ENCODE data around the gene CLN6.
"Not testable (repeated sequence)": the region's sequence is repeated elsewhere in the genome, so short reads cannot be mapped to it uniquely, and the experiment has no call there.

CLN6 gene

DNA sequence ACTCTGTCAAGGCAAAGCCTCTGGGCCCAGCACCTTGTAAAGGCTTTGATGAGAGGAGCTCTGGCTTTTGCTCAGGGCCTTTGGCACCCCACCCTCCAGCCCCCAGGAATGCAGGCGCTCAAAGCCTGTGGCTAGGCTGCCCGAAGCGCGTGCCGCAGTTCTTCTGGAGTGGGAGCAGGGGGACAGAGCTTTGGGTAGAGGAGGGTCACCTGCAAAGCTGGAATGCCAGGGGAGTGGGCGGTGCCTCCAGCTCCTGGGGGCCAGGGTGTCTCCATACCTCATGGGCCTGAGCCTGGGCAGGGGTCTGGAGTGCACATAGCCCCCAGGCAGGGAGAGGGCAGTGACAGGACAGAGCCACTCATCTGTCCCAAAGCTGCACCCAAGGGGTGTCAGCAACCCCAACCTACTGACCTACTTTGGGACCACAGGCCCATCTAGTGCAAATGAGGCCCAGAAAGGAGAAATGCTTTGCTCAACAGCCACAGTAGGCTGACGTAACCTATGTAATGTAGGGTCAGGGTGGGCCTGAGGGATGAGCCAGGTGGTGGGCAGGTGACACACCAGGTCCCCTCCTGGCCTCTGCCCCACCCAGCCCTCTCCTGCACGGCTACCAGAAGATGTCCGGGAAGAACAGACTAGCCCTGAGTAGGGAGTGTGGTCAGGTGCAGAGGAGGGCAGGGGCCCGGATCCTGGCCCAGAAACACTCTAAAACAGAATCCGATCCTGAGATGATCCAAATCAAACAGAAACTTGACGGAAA, 22.2 kb downstream of the CLN6 start:
- no peak for DNase-seq (ENCODE audit: low read depth in 2 of 2)

DNA sequence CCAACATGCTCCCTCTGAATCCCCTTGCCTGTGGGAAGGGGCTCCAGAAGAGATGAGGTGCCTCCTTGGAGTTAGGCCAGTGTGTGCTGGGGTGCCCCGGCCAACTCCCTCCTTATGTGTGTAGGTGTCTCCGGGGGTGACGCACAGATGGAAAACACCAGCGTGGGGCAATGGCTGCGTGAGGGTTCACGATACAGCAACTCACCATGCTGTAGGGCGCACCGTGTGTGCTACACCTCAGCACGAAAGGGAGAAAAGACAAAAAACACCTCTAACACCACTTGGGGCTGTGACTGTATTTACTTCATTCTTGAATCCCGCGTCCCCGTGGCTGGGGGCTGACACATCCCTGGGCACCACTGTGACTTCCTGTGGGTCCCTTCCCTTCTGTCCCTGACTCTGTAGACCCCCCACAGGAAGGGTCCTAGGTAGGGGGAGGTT, 22.8 kb downstream of the CLN6 start:
- DNase-seq (ENCODE audit: low read depth in 2 of 2), result no peak

DNA sequence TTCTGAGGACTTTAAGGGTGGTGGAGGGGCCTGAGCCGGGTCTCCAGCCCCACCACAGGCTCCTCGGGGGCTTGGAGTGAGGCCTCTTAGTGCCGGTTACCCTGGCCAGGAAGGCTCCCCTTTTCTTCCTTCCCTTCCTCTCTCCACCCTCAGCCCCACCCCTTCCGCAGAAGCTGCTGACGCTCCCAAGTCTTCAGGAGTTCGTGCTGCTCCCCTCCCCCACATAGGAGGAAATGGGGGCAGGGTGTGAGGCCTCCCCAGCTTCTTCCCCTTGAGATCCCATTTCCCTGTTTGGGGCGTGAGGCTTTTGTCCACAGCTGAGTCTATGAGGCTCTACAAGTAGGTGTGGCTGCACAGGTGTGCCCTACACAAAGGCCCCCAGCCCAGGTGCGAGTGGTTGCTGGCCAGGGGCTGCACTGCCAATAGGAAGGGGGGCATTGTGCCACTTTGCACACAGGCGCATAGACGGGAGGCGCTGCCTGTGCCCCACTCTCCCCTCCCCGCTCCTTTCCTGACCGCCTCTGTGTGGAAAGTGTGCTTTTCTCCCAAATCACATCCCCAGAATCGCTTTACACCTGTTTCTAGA, 23.5 kb downstream of the CLN6 start:
- DNase-seq (ENCODE audit: low read depth in 2 of 2), result no peak

DNA sequence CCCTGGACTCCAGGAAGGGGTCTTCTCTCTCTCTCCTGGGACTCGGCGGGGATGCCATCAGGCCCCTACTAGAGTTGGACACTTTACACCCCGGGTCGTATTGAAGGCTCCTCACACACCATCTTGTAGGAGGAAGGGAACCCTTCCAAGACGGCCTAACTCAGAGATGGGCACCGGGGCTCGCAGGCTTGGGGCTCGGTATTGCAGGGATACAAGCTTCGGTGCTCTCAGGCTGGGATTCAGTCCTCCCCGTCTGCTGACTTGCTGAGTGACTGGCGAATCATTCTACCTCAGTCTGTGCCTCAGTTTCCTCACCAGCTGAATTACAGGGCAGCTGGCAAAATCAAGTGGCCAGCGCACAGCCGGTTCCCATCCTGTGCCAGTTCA, 24.0 kb downstream of the CLN6 start:
- no peak for DNase-seq (ENCODE audit: low read depth in 2 of 2)

DNA sequence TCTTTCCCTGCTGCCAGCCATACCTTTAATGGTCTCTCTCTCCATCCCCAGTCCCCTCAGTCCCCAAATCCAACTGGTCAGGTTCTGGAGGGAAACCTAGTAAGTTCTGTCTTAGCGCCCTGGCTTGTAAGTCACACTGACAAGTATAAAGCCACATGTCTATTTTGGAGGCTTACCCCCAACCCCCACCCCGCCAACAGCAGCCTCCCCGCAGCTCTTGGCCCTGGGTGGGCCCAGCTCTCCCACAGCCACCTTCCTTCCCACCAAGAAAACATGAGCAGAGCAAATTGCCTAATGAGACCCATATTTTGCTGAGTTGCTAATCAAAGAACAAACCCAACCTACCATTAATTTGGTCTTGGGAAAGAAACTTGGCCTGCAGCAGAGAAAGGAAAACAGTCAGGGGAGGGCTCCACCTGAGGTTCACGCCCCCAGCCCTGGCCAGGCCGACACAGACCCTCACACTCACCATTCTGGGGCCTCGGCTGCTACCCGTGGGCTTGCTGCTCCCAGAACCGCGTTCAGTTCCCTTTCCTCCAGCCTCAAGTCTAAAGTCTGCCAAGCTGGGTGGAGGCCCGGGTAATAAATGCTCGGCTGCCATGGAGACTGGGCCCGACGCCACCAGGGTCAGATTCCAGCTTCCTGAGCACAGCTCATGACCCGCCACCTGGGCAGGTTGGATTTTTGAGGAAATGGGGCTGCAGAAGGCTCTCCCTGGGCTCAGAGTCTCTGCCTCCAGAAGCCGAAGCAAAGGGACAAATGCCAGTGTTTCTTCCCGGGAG, 24.6 kb downstream of the CLN6 start, which contains the start of gene CALML4:
TSS of gene CALML4 (minus strand) at position 557 of the 782 bp plus-strand sequence. CDS start at position 472, 85 bp downstream.
- no peak for DNase-seq (ENCODE audit: low read depth in 2 of 2)

DNA sequence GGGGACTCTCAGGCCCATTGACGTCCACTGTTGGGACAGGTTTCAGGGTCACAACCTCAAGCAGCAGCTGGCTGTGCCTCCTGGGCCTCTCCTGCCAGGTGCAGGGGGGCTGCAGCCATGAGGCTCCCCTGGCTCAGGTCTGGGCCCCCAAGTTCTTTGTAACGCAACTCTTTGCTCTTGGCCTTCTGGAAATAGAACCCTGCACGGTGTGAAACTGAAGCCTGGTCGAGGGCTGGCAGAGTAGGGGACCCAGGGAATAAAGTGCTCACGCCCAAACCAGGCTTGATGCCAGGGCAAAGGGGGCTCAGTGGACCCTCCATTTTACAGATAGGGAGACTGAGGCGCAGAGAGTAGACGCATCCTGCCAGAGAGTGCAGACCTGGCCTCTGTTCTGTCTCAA, 25.2 kb downstream of the CLN6 start:
- DNase-seq (ENCODE audit: low read depth in 2 of 2), result no peak

DNA sequence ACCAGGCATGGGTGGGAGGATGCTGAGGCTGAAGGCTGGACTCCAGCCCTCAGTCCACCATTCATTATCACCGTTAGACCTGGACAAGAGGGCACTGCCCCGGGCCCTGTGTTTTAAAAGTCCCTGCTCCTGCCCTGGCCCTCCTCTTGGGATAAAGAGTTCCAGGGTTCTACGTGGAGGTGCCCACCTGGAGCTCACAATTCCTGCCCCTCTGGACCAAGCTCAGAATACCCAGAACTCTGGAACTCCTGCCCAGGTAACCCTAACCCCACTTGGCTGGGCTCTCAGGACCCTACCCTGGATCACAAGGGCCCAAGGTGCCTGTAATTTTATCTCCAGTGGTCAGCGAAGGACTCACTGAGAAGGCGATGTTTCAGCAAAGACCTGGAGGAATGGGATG, 25.6 kb downstream of the CLN6 start:
- no peak for DNase-seq (ENCODE audit: low read depth in 2 of 2)

DNA sequence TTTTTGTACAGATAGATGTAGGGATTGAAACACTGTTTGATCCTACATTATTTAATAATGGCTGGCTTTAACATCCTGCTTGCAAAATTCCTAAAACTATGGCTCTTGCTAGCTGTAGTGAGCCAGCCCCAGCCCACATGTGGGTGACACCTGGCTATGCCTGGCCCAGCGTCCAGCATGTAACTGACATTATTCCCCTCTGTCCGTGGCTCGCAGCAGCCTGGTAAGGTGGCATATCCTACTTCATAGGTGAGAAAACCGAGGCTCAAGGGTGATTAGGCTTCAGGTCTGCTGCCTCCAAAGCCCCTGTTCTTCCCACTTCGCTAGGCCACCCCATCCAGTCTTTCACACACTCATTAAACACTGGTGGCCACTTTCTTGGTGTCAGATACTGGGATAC, 26.0 kb downstream of the CLN6 start:
- no peak for DNase-seq (ENCODE audit: low read depth in 2 of 2)

DNA sequence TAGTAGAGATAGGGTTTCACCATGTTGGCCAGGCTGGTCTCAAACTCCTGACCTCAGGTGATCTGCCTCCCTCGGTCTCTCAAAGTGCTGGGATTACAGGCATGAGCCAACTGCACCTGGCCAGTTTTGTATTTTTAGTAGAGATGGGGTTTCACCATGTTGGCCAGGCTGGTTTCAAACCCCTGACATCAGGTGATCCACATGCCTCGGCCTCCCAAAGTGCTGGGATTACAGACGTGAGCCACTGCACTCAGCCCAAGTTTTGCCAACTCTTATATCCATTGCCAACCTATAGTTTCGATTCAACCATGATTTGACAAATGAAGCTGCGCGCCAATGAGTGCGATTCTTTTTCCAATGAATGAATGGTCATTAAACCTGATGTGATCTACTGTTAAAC, 26.5 kb downstream of the CLN6 start:
- DNase-seq (ENCODE audit: low read depth in 2 of 2), result not testable (repeated sequence)

DNA sequence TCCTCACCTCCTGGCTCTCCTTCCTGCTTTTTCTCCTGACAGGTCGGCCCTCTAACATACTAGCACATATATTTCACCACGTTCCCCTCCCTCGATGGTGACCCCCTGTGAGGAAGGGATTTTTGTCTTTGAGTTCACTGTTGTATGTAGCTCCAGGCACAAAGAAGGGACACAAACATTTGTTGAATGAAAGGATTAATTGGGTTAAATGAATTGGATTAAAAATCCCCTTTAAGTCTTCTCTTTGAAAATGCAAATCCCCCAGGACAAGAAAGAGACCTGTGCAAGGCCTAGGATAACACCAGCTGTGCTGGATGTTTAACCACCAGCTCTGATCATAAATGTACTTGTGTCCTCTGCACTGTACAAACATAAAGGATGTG, 27.7 kb downstream of the CLN6 start:
- no peak for DNase-seq (ENCODE audit: low read depth in 2 of 2)

DNA sequence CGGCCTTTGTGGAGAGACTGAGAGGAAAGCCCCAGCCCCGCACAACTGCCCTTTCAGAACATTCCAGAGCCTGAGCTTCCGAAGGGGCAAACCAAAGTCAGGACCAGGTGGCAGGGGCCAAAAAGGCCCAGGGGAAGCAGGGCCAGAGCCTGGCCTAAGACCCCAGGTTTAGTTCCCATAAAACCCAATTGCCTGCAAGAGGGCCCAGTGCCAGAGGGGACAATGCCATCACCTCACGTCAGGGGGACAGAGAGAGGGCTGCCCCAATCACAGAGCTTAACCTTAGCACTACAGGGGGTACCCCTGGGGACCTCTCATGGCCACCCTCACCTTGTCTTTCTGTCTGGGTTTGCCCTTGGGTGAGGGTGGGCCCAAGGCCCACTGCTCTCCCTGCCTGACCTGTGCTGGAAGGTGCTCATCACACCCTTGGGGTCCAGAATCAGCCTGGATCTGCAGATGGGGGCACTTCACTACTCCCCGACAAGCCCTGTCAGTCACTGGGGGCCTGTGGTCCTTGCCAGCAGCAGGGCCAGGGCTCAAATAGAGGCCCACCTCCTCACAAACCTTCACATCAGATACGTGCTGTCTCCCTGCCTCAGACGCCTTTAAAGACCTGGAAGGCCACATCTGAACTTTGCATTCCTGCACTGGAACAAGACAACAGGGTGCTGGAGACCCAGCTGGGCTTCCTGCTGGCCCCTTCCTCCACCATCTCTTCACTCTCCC, 28.2 kb downstream of the CLN6 start:
- no peak for DNase-seq (ENCODE audit: low read depth in 2 of 2)

DNA sequence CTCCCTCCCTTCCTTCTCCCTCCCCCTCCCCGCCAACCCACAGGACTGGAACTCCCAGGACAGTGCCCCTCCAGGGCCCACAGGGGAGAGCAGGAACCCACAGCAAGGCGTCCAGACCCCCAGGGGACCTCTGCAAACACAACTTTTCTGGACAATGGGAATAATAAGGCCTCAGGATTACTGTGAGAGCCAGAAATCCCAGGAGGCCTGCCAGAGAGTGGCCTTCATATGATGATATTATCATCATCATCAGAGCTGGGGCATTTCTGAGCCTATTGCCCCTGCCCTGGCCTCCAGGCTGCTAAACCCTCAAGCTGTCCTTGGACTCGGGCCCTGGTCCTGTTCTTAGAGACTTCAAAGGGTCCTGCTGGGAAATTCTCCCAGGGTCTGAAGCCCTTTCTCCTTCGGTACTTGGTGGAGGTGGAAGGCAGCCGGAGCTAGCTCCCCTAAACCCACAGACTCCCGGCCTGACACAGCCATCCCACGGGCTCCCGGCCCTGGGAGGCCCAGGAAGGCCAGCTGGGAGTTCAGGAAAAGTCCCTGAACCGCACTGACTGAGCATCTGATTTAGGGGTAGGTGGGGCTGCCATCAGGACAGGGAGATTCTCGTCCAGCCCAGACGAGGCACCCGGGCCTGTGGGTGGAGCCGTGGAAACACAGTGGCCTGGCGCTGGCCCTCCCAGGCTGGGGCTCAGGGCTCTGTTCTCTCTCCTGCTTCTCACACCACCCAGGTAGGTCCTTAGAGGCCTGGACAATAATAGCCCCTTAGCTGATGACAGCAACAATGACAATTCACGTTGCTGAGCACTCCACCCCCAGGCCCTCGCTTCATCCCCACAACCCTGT, 29.3 kb downstream of the CLN6 start:
- no peak for DNase-seq (ENCODE audit: low read depth in 2 of 2)

DNA sequence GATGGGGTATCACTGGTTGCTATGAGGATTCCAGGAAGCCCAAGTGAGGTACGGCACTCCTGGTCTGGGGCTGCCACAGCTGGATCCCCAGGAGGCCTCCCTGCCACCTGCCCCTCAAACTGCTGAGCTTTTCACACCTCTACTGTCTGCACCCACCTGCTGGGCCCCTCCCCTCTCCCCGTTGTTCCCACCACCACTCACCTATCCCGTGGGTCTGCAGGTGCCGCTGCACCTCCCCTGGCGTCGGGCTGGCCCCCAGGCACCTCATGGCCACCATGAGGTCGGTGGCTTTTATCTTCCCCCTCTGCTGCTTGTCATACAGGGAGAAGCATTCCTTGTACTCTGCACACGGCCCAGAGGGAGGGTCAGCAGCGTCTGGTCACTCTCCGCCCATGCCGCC, 30.2 kb downstream of the CLN6 start:
- DNase-seq (ENCODE audit: low read depth in 2 of 2), result no peak

DNA sequence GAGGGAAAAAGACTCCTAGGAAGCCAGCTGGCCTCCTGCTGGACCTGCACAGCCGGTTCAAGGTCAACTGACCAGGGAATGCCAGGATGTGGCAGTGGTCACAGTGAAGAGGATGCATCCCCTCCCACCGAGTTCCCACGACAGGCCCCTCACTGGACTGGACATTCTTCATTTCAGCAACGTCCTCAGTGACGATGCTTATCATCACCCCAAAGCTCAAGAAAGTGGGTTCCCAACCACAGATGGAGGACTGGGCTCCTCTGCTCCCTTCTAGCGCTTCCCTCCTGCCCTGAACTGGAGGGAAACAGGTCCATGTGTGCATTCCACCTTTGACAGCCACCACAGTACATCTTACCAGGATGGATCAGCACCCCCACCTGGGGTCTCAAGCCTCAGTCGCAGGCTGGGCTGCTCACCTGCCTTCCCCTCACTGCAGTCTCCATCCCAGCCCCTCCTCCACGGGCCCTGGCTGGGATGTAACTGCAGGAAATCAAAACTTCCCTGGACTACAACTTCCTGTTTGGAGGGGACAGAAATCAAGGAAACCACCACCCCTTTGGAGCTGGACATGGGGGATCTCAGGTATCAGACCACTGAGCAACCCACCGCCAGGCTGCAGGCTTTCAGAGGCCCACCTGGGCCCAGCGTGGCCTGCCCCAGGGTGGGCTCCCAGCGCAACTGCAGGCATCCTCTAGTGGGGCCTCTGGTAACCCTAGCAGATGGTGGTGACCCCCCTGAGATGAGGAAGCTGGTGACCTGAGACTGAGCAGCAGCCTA, 31.7 kb downstream of the CLN6 start:
- DNase-seq (ENCODE audit: low read depth in 2 of 2), result no peak

DNA sequence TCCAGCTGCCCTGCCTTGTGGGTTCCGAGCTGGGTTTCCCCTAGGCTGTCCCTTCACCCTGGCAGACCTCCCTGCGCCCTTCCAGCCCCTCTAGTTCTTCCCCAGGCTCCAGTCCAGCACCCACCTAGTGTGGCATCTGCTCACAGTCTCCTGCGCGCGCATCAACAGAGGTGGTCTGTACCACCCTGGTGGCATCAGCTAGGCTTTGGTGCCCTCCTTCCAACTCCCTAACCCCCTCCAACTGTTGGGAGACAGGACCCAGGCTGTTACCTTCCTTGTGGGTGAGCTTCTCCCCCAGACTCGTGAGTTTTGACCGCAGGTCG, 32.4 kb downstream of the CLN6 start:
- no peak for DNase-seq (ENCODE audit: low read depth in 2 of 2)

DNA sequence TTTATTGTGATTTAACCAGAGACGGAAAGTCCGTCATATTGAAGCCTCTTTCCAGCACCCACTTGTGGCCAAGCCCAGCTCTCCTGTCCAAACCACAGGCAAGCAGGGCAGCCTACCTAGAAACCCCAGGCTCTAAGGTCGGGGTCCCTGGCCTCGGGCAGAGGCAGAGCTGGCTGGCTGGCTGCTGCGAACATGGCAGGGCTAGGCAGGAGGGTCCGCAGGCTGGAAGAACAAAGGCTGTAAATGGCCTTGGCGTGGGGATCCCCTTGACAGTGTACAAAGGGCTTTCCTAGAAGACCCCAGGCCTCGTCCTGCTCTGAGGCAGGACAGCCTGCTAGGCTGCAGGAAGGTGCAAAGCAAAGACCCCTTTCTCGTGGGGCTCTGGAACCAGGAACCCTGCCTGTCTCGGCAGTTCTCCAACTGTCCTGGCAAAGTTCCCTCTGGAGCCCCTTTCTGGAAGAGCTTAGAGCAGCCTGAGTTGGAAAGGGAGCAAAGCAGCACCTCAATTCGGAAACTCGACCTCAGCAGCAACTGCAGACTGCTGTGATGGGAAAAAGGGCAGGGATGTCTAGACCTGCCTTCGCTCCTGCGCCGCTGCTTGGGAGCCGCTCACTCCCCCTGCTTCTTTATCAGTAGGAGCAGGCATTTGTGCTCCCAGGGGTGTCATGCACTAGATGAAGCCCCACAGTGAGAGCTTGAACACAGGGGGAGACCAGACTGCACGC, 32.9 kb downstream of the CLN6 start:
- DNase-seq (ENCODE audit: low read depth in 2 of 2), result no peak

DNA sequence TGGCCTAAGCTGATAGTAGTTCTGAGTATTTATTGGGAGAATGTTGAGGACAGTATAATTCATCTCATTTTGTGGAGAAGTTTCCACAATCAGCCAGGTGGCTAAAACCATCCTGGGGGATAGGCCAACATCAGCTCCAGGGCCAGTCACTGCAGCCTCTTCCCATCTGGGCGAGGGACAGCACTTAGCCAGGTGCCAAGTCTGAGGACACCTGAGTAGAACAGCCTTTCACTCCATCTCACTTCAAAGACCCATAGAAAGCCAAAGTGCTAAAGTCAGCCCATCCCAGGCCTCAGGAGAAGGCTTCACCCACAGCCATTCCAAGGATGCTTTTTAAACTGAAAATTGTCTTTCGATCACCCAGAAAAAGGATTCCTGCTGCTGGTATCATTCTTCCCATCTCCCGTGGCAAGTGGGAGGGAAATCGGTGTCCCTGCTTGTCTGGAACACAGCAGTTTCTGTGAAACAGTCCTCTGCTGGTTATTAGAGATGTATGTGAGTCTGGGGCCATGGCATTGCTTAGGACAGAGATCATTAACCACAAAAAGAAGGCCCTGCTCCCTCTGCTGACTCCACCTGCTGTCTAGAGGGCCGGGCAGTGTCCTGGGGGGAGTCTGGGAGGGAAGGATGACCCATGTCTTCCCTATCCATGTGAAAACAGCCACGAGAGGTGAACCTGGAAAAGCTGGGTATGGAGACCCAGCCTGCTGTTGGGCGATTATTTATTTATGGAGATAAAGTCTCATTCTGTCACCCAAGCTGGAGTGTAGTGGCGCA, 34.0 kb downstream of the CLN6 start:
- DNase-seq (ENCODE audit: low read depth in 2 of 2), result no peak

DNA sequence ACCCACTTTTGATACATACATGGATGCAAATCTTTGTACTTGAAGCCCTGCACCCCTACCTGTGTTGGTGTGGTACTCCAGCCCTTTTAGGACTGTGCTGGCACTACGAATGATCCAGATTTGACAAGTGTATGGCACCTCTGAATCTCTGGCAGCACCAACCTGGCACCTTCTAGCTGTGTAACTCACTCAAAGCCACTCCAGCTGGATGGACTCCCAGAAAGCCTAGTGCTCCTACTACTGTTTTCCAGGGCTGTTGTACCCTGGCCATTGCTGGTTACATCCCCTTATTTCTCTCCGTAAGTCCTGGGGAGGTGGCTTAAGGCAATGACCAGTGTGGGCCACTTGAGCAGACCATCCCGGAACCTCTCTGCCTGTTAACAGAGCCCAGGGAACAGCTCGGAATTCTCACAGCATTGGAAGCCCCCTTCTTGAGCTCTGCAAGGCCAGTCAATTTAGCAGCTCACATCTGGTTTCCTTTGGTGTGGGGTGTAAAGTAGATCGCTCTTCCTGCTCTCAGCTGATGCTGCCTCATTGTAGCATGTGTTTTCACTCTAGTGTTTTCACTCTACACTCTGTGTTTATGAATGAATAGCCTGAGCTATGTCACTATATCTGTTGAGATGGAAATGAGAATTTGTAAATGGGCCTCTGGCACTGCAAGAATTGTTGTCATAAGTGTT, 36.6 kb downstream of the CLN6 start:
- DNase-seq (ENCODE audit: low read depth in 2 of 2), result no peak

DNA sequence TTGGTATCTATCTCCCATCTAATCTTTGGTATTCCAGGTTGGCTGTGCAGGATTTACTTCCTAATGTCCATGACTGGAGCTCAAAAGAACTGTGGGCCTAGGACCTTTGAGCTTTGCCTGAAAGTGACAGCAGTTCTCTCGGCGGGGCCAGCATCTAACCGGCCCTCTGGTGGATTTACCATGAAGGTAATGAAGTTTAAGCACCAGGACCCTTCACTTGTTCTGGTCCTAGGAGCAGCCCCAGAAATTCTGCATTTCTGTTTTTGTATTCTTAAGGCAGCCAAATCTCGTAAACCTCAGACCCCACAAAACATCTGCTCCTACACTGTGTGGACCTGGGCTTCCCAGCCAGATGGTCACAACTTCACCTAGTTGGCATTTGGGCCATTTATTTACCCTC, 37.4 kb downstream of the CLN6 start:
- DNase-seq (ENCODE audit: low read depth in 2 of 2), result no peak
